HG03354 (cell line): Measurements from ENCODE around the gene USF3.
"Not testable (repeated sequence)": the region's sequence is repeated elsewhere in the genome, so short reads cannot be mapped to it uniquely, and the experiment has no call there.

Source experiments
- ATAC-seq: cut with Tn5 transposase; IDR thresholded peaks from one replicate; pipeline ENCODE4 v1.9.1; 2021; ENCODE audit warnings: mild to moderate bottlenecking; ENCODE audit not compliant: unreplicated experiment, poor library complexity, severe bottlenecking

Gene USF3

GRCh38 chr3:113660458-113660857 is 36.0 kb downstream of the USF3 start:
- ATAC-seq: no peak

- no peak for ATAC-seq
These were observed 36.4 kb downstream of the USF3 start for GRCh38 chr3:113659996-113660395.

GRCh38 chr3:113659101-113659541 is 37.3 kb downstream of the USF3 start:
- ATAC-seq: no peak

- ATAC-seq: no peak
These were observed 38.3 kb downstream of the USF3 start for GRCh38 chr3:113658107-113658506.

GRCh38 chr3:113654851-113655250 is 41.6 kb downstream of the USF3 start:
- no peak for ATAC-seq

- ATAC-seq: no peak
These were observed 42.1 kb downstream of the USF3 start for GRCh38 chr3:113654310-113654709.

- no peak for ATAC-seq
These were observed 47.1 kb downstream of the USF3 start for GRCh38 chr3:113649174-113649845.

GRCh38 chr3:113648524-113648923 is 47.9 kb downstream of the USF3 start:
- ATAC-seq: no peak

GRCh38 chr3:113643583-113643982 is 52.9 kb downstream of the USF3 start:
- no peak for ATAC-seq

- ATAC-seq: no peak
These were observed 57.5 kb downstream of the USF3 start for GRCh38 chr3:113638910-113639309.

GRCh38 chr3:113637756-113638155 is 58.7 kb downstream of the USF3 start:
- no peak for ATAC-seq

GRCh38 chr3:113636034-113636433 is 60.4 kb downstream of the USF3 start:
- not testable (repeated sequence) for ATAC-seq

GRCh38 chr3:113634782-113635474 is 61.5 kb downstream of the USF3 start:
- no peak for ATAC-seq

GRCh38 chr3:113631573-113631972 is 64.9 kb downstream of the USF3 start:
- no peak for ATAC-seq

- ATAC-seq: no peak
These were observed 65.4 kb downstream of the USF3 start for GRCh38 chr3:113630956-113631542.

- ATAC-seq: no peak
These were observed 66.6 kb downstream of the USF3 start for GRCh38 chr3:113629584-113630421.

- no peak for ATAC-seq
These were observed 67.7 kb downstream of the USF3 start for GRCh38 chr3:113628788-113629187.

GRCh38 chr3:113628316-113628715 is 68.1 kb downstream of the USF3 start:
- no peak for ATAC-seq

GRCh38 chr3:113626503-113627371 is 69.7 kb downstream of the USF3 start:
- peak; percentile 75 for ATAC-seq
